PFSK-1 (cell line): ENCODE measurements around the gene ACSL5.

Experiments used
- FOXP2 ChIP-seq: optimal IDR thresholded peaks from 2 replicates; pipeline ENCODE3; 2011; ENCODE audit warnings: borderline replicate concordance, control low read depth, inconsistent platforms; ENCODE audit not compliant: insufficient read depth; ENCODE audit errors: extremely low read length, extremely low read depth
- POLR2AphosphoS5 ChIP-seq: IDR thresholded peaks from 2 replicates; pipeline ENCODE4 v1.6.1; 2012; ENCODE audit warnings: low read depth, mild to moderate bottlenecking, control low read depth, low read length, moderate library complexity
- REST ChIP-seq, 2 experiments: IDR thresholded peaks; 2 replicates each; pipeline versions ENCODE4 v1.6.1 to v1.8.0; 2011 to 2012; ENCODE audit warnings: low read depth in 2 of 2, low read length in 2 of 2, control low read depth in 1 of 2, inconsistent platforms in 1 of 2, mild to moderate bottlenecking in 1 of 2, moderate library complexity in 1 of 2; ENCODE audit not compliant: insufficient read depth in 1 of 2
- SIN3A ChIP-seq: IDR thresholded peaks from 2 replicates; pipeline ENCODE4 v1.6.1; 2012; ENCODE audit warnings: mild to moderate bottlenecking, low read length, moderate library complexity, borderline replicate concordance; ENCODE audit not compliant: insufficient read depth
- TAF1 ChIP-seq: IDR thresholded peaks from 2 replicates; pipeline ENCODE4 v1.6.1; 2012; ENCODE audit warnings: low read length, control low read depth, borderline replicate concordance; ENCODE audit not compliant: insufficient read depth

The ACSL5 gene

DNA sequence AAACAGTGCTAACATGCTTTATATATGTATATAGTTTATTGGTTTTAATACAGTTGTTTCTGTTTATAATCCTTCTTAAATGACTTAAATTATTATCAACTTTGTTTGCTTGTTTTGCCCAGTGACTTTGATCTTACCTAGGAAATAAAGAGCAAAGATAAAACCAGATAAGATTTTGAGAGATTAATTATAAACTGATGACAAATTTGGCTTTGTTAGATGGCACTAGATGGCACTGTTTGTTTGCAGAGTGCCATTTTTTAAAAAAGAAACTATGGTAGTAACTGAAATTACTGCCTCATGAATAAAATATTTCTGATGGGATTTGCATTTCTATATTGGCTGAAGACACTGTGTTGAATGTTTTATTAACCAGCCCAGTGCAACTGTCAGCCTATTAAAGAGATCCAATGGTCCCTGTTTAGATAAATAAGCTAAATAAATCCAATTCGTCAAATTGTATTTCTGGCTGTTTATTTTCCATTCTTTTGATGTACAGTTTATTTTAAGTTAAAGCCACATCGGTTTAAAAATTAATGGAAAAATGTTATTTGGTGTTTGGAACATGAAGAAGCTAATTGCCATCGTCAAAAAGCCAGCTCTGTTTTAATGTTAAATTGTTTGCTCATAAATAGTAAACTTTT lies 101.8 kb downstream of the ACSL5 start:
- no peak for TF ChIP-seq TAF1
- no peak for TF ChIP-seq SIN3A
- no peak for TF ChIP-seq FOXP2
- no peak for TF ChIP-seq POLR2AphosphoS5
- TF ChIP-seq REST (IDR thresholded peaks at IDR 0.05; ENCODE audit: insufficient read depth in 1 of 2, low read depth in 2 of 2, low read length in 2 of 2), result no peak
